Posterior cingulate gyrus (tissue), 11 donors: ENCODE data around the gene LRRC37B.
"Not testable (repeated sequence)": the region's sequence is repeated elsewhere in the genome, so short reads cannot be mapped to it uniquely, and the experiment has no call there.

Experiments used
- DNase-seq, 10 donors: peaks; one replicate each; pipeline versions ENCODE4 v3.0.0 to v3.0.0-alpha.2; 2020 to 2021; ENCODE audit warnings: mixed read lengths in 3 of 10
- intact Hi-C: fragments of 100-400 bp; cut with DNase I; formaldehyde crosslinking; loops from one replicate; pipeline ENCODE4 v1.15.1; 2023

LRRC37B gene

DNA sequence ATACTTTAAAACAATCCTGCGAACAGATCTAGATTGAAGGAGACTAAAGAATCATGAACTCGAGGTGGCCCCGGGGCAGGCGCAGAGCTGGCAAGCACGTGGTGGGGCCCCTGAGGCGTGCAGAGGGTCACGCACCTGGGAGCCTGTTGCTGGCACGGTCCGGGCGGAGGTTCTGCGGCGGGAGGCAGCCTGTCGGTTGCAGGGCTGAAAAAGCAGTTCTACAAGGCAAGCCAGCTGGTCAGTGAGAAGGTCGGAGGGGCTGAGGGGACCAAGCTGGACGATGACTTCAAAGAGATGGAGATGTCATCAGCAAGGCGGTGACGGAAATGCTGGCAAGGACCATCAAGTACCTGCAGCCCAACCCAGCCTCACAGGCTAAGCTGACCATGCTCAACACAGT, 33.1 kb downstream of the LRRC37B start:
- peak in 1 of 10 donors; percentile 63 for DNase-seq
- intact Hi-C loops = not testable (repeated sequence)

DNA sequence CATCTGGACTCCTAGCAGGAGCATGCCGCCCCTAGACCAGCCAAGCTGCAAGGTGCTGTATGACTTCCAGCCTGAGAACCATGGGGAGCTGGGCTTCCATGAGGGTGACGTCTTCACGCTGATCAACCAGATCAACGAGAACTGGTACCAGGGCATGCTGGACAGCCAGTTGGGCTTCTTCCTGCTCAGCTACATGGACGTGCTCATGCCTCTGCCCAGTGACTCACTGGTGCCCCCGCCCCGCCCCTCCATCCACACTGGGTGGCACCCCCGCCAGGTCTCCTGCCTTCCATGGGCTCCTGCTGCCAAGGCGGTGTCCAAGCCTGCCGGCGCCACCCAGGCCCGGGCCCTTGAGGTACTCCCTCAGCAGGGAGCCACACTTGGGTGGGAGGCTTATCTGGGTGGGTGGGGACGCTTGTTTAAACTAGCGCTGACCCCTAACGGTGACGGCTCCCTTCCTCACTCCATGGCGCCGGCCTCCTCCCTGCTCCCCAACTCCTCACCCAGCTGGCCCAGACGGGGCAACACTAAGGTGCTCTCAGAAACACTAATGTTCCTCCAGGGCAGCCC, 34.2 kb downstream of the LRRC37B start:
- DNase-seq = peak in 1 of 10 donors; percentile 79
- intact Hi-C loops = not testable (repeated sequence)

DNA sequence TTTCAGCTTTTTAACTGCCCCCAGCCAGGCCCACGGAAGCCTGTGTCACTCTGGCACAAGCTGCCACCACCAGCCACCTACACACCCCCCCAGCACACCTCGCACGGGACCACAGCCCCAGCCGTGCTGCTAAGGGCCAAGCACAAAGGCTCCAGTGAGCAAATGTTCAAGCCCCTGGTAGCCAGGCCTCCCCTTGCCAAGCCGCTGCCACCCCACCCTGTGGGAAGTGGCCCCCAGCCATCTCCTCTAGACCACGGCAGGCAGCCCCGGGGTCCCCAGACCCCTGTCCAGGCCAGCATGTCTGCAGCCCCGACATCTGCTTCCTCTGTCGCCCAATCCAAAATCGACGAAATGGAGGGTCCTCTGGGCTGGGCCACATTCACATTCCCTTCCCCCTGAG, 35.1 kb downstream of the LRRC37B start:
- intact Hi-C loops, DNase-seq: not testable (repeated sequence)

GRCh38 chr17:32045611-32046010, 38.4 kb downstream of the LRRC37B start:
- intact Hi-C loops, DNase-seq: not testable (repeated sequence)

DNA sequence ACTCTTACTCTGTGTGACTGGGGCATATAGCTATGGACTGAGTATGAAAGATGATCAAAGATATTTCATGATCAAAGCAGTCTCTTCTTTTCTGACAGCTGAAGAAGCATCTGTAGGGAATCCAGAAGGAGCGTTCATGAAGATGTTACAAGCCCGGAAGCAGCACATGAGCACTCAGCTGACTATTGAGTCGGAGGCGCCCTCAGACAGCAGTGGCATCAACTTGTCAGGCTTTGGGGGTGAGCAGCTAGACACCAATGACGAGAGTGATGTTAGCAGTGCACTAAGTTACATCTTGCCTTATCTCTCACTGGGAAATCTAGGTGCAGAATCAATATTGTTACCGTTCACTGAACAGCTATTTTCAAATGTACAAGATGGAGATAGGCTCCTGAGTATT, 40.5 kb downstream of the LRRC37B start:
- DNase-seq, intact Hi-C loops: not testable (repeated sequence)

DNA sequence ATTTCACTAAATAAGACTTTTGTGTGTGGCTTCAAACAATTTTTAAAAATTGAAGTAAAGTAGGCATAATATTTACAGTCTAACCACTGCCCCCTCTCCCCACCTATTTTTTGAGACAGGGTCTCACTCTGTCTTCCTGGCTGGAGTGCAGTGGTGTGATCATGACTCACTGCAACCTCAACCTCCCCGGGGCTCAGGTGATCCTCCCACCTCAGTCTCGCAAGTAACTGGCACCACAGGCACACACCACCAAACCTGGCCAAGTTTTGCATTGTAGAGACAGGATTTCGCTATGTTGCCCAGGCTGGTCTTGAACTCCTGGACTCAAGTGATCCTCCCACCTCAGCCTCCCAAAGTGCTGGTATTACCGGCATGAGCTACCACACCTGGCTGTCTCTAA, 47.8 kb downstream of the LRRC37B start:
- intact Hi-C loops, DNase-seq: not testable (repeated sequence)

DNA sequence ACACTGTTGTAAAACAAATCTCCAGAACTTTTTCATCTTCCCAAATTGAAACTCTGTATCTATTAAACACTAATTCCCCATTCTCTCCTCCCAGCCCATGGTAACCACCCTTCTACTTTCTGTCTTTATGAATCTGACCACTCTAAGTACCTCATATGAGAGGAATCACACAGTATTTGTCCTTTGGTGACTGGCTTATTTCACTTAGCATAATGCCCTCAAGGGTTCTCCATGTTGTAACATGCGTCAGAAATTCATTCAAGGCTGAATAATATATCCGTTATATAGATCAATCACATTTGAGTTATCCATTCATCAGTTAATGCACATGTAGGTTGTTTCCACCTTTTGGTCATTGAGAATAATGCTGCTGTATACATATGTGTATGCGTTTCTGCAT, 48.2 kb downstream of the LRRC37B start:
- DNase-seq, intact Hi-C loops: not testable (repeated sequence)

DNA sequence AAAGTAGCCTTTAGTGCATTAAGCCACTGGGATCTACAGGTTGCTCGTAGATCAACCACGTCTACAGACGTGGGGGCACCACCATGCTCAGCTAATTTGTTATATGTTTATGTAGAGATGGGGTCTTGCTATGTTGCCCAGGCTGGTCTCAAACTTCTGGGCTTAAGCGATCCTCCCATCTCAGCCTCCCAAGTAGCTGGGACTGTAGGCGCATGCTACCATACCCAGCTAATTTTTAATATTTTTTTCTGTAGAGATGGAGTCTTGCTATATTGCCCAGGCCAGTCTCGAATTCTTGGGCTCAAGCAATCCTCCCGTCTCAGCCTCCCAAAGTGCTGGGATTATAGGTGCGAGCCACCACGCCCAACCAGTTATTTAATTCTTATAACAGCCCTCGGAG, 49.3 kb downstream of the LRRC37B start:
- DNase-seq, intact Hi-C loops: not testable (repeated sequence)

DNA sequence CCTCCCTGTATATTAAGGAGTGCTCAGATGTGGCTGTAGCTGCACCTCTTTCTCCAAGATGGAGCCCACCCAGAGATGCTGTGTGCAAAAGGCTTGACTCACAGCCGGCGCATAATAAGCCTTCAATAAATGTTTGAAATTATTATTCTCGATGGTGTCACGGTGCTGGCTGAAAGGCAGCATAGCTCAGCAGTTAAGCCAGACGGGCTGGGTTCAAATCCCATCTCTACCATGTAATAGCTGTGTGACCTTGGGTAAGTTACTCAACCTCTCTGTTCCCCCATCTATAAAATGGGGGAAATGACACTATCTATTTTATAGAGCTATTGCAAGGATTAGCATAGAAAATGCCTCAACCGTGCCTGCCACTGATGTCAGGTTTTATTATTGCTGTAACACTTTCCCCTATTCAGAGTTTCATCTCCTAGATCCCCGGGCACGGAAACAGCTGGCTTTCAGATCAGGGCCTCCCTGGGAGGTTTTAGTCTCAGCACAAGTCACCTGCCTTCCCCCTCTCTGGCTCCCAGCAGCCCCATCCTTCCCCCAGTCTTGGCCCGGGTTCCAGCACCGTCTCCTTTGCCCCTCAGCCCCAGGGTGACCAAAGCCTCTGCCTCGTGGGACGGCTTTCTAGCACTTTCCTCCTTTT, 50.4 kb downstream of the LRRC37B start:
- intact Hi-C loops, DNase-seq: not testable (repeated sequence)

DNA sequence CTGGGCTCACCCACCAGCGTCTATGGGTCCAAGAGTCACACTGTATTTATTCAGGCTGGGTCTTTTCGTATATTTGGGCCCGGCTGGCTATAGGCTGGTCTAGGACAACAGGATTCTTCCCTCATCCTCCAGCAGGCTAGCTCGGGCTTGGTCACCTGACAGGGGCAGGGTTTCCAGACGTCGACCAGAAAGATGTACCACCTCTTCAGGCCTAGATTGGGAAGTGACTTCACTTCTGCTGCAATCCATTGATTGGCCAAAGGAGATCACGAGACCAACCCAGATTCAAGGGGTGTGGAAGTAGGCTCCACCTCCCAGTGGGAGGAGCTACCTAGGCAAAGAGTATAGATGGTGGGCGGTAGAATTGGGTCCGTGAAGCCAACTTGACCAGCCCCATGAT, 53.5 kb downstream of the LRRC37B start:
- intact Hi-C loops = not testable (repeated sequence)

GRCh38 chr17:32061840-32062239, 54.7 kb downstream of the LRRC37B start:
- DNase-seq, intact Hi-C loops: not testable (repeated sequence)

More for the DNA sequence above, 53.5 kb downstream of the LRRC37B start:
- DNase-seq = not testable (repeated sequence)

DNA sequence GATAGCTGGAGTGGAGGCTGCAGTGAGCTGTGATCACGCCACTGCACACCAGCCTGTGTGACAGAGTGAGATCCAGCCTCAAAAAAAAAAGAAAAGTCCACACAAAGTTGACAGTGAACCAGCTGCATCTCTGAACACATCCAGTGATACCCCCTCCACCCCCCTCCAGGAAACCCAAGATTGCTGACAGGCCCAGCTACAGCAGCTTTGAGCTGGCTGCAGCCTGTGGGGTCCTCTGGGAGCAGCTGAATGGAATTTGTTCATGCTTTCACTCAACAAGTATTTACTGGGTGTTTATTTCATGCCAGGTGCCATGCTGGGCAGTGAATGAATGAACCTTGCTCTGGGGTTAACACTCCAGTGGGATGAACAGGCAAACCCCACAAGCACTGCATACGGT, 56.9 kb downstream of the LRRC37B start:
- DNase-seq, intact Hi-C loops: not testable (repeated sequence)

- intact Hi-C loops = not testable (repeated sequence)
- peak in 1 of 10 donors; percentile 57 for DNase-seq
Observed at GRCh38 chr17:32066123-32066680, 59.0 kb downstream of the LRRC37B start.

GRCh38 chr17:32066863-32067642, 59.9 kb downstream of the LRRC37B start:
- peak in 4 of 10 donors; percentile 27 to 73 (median 34) for DNase-seq
- intact Hi-C loops = not testable (repeated sequence)

- intact Hi-C loops, DNase-seq: not testable (repeated sequence)
Observed at GRCh38 chr17:32069067-32069466, 61.9 kb downstream of the LRRC37B start.

GRCh38 chr17:32071961-32072360, 64.8 kb downstream of the LRRC37B start:
- DNase-seq, intact Hi-C loops: not testable (repeated sequence)

DNA sequence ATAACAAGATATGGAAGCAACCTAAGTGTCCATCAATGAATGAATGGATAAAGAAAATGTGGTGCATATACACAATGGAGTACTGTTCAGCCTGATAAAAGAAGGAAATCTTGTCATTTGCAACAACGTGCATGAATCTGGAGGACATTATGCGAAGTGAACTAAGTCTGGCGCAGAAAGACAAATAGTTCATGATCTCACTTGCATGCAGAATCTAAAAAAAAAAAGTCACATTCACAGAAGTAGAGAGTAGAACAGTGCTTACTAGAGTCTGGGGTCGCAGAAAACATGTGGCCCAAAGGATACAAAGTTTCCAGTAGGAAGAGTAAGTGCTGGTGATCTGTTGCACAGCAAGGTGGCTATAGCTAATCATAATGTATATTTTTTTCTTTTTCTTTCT, 65.9 kb downstream of the LRRC37B start:
- DNase-seq, intact Hi-C loops: not testable (repeated sequence)

GRCh38 chr17:32079753-32080152, 72.6 kb downstream of the LRRC37B start:
- peak in 7 of 10 donors; percentile 36 to 93 (median 59) for DNase-seq
- intact Hi-C loops = not testable (repeated sequence)

GRCh38 chr17:32083550-32083979, 76.4 kb downstream of the LRRC37B start:
- intact Hi-C loops = not testable (repeated sequence)
- peak in 2 of 10 donors; percentile 10 to 20 for DNase-seq

DNA sequence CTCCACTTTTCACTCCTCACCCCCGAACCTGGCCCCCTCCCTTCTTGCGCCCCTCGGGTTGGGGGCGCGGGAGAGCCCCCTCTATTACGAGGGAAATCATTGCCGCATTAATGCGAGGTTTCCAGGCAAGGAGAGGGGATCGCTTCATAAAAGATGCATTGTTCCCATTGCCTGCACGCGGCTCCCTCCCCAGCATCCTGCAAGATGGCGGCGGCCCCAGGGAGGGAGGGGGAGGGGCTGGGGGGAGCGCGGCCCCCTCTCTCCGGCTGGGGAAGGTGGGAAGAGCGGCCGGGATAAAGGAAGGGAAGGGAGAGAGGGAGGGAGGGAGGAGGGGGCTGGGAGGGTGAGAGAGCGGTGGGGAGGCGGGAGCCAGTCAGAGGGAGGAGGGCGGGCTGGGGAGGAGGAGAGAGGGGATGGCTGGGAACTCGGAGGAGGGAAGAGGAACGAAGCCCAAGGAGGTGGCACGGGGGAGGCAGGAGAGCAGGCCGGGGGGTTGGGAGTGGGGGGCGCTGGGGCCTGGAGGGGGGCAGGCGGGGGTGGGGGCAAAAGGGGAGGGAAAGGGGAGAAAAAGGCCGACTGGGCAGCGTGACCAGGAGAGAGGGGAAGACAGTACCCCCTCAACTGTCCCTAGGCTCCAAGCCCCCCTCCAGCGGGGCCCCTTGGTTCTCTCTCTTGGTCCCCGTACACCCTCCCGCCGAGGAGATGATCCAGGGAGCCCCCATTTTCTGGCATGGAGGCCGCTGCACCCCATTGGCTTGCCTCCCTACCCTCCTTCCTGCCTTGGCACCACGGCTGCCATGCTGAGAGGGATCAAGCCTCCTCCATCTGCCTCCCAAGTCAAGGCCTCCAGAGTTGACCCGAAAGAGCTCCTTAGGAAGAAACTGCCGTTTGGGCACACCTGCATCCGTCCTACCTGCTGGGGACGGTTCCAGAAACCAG, 77.1 kb downstream of the LRRC37B start:
- intact Hi-C loops = not testable (repeated sequence)
- peak in 7 of 10 donors; percentile 16 to 74 (median 36) for DNase-seq
